Measurements from ENCODE around the gene GDAP1L1. TPM values are rescaled to one million over a fixed set of nuclear protein-coding genes. Genes with fewer than 3 reads are reported as not detected.

The GDAP1L1 gene
- total and polyA plus RNA-seq, 4 donors: not detected

GRCh38 chr20:44215125-44215524, 32.0 kb upstream of the GDAP1L1 start:
- H3K4me3 ChIP-seq (ENCODE audit: low read depth in 1 of 3, low read length in 3 of 3): no peak overlapping the region
- whole genome bisulfite sequencing: 53% methylated on average over 7 of the region's 7 CpGs
- no peak overlapping the region for H3K27ac ChIP-seq (ENCODE audit: low read depth in 1 of 2, low read length in 2 of 2)
- DNase-seq (ENCODE audit: low spot score): peak; percentile 75
- H3K4me1 ChIP-seq (ENCODE audit: control insufficient read depth in 4 of 4, insufficient read depth in 4 of 4, low read length in 3 of 4): peaks cover 3 to 22% (median 18%) of the 10 kb centered on the region in 4 donors
- TF ChIP-seq RAD21 (IDR thresholded peaks at IDR 0.05) (peak; percentile 91 to 92), RXRA (IDR thresholded peaks at IDR 0.05) (no peak)
- TF ChIP-seq, protein P1, sequence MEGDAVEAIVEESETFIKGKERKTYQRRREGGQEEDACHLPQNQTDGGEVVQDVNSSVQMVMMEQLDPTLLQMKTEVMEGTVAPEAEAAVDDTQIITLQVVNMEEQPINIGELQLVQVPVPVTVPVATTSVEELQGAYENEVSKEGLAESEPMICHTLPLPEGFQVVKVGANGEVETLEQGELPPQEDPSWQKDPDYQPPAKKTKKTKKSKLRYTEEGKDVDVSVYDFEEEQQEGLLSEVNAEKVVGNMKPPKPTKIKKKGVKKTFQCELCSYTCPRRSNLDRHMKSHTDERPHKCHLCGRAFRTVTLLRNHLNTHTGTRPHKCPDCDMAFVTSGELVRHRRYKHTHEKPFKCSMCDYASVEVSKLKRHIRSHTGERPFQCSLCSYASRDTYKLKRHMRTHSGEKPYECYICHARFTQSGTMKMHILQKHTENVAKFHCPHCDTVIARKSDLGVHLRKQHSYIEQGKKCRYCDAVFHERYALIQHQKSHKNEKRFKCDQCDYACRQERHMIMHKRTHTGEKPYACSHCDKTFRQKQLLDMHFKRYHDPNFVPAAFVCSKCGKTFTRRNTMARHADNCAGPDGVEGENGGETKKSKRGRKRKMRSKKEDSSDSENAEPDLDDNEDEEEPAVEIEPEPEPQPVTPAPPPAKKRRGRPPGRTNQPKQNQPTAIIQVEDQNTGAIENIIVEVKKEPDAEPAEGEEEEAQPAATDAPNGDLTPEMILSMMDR (IDR thresholded peaks at IDR 0.05; ENCODE audit: low read depth, low read length, missing input control): peak; percentile 78
- TF ChIP-seq, protein P2, sequence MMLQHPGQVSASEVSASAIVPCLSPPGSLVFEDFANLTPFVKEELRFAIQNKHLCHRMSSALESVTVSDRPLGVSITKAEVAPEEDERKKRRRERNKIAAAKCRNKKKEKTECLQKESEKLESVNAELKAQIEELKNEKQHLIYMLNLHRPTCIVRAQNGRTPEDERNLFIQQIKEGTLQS (IDR thresholded peaks at IDR 0.05): no peak
- no peak overlapping the region for H3K9ac ChIP-seq (ENCODE audit: low read depth in 1 of 2, low read length in 2 of 2)
- H3K9me3 ChIP-seq (ENCODE audit: control insufficient read depth in 4 of 4, low read length in 3 of 4): no peaks in the 10 kb centered on the region
- no peaks in the 10 kb centered on the region for H3K27me3 ChIP-seq (ENCODE audit: control insufficient read depth in 4 of 4, insufficient read depth in 4 of 4, low read length in 3 of 4)
- no peaks in the 10 kb centered on the region for H3K36me3 ChIP-seq (ENCODE audit: control insufficient read depth in 4 of 4, insufficient read depth in 3 of 4, low read depth in 1 of 4, low read length in 3 of 4)

GRCh38 chr20:44217342-44218092, 29.6 kb upstream of the GDAP1L1 start:
- WGBS: 40% methylated on average over 11 of the region's 11 CpGs
- H3K4me3 ChIP-seq (ENCODE audit: low read depth in 1 of 3, low read length in 3 of 3): no peak overlapping the region
- H3K4me1 ChIP-seq (ENCODE audit: control insufficient read depth in 4 of 4, insufficient read depth in 4 of 4, low read length in 3 of 4): peaks cover 2 to 12% (median 8%) of the 10 kb centered on the region in 4 donors
- TF ChIP-seq, protein P1 (IDR thresholded peaks at IDR 0.05; ENCODE audit: low read depth, low read length, missing input control): peak; percentile 95
- no peak for TF ChIP-seq REST (IDR thresholded peaks at IDR 0.05)
- peak; percentile 98 for TF ChIP-seq RAD21 (IDR thresholded peaks at IDR 0.05)
- peaks cover 0 to 2% (median 0%) of the 10 kb centered on the region in 4 donors for H3K36me3 ChIP-seq (ENCODE audit: control insufficient read depth in 4 of 4, insufficient read depth in 3 of 4, low read depth in 1 of 4, low read length in 3 of 4)
- no peaks in the 10 kb centered on the region for H3K9me3 ChIP-seq (ENCODE audit: control insufficient read depth in 4 of 4, low read length in 3 of 4)
- H3K9ac ChIP-seq (ENCODE audit: low read depth in 1 of 2, low read length in 2 of 2): peak overlapping the region in 1 of 2 donors; percentile 18
- H3K27ac ChIP-seq (ENCODE audit: low read depth in 1 of 2, low read length in 2 of 2): no peak overlapping the region
- peak; percentile 81 for DNase-seq (ENCODE audit: low spot score)
- no peaks in the 10 kb centered on the region for H3K27me3 ChIP-seq (ENCODE audit: control insufficient read depth in 4 of 4, insufficient read depth in 4 of 4, low read length in 3 of 4)

- TF ChIP-seq HNF4A (conservative IDR thresholded peaks at IDR 0.05): no peak
- TF ChIP-seq, protein P3, sequence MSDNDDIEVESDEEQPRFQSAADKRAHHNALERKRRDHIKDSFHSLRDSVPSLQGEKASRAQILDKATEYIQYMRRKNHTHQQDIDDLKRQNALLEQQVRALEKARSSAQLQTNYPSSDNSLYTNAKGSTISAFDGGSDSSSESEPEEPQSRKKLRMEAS (IDR thresholded peaks at IDR 0.05): no peak
- TF ChIP-seq REST (IDR thresholded peaks at IDR 0.05): no peak
- no peak for TF ChIP-seq HNF4G (IDR thresholded peaks at IDR 0.05)
- no peak for TF ChIP-seq SP1 (IDR thresholded peaks at IDR 0.05)
- TF ChIP-seq TAF1 (conservative IDR thresholded peaks at IDR 0.05): no peak
- no peak for DNase-seq (ENCODE audit: low spot score)
- Histone ChIP-seq H3K36me3 (ENCODE audit: control insufficient read depth in 4 of 4, insufficient read depth in 3 of 4, low read depth in 1 of 4, low read length in 3 of 4) (peaks cover 0 to 2% (median 0%) of the 10 kb centered on the region in 4 donors), H3K27ac (ENCODE audit: low read depth in 1 of 2, low read length in 2 of 2) (no peak overlapping the region), H3K9me3 (ENCODE audit: control insufficient read depth in 4 of 4, low read length in 3 of 4) (no peaks in the 10 kb centered on the region), H3K27me3 (ENCODE audit: control insufficient read depth in 4 of 4, insufficient read depth in 4 of 4, low read length in 3 of 4) (no peaks in the 10 kb centered on the region), H3K4me1 (ENCODE audit: control insufficient read depth in 4 of 4, insufficient read depth in 4 of 4, low read length in 3 of 4) (peaks cover 2 to 12% (median 8%) of the 10 kb centered on the region in 4 donors), H3K9ac (ENCODE audit: low read depth in 1 of 2, low read length in 2 of 2) (no peak overlapping the region), H3K4me3 (ENCODE audit: low read depth in 1 of 3, low read length in 3 of 3) (no peak overlapping the region)
- 74% methylated on average over 4 of the region's 4 CpGs for WGBS
Observed at GRCh38 chr20:44218446-44218845, 28.7 kb upstream of the GDAP1L1 start.
